ENCODE data around the gene EEPD1.
"Not testable (repeated sequence)": the region's sequence is repeated elsewhere in the genome, so short reads cannot be mapped to it uniquely, and the experiment has no call there.

EEPD1 gene

DNA sequence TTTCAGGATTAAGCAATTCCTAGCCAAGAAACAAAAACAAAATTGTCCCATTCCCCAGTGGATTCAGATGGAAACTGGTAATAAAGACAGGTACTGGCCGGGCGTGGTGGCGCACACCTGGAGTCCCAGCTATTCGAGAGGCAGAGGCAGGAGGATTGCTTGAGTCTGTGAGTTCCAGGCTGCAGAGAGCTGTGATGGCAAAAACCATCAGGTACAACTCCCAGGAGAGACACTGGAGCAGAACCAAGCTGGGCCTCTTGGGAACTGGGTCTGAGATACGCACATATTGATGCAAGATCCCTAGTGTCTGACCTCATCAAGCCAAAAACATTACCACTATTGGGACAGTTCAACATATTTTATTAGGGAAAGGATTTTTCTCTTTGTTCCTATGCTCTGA is 152.6 kb downstream of the EEPD1 start:
- no peak for DNase-seq

DNA sequence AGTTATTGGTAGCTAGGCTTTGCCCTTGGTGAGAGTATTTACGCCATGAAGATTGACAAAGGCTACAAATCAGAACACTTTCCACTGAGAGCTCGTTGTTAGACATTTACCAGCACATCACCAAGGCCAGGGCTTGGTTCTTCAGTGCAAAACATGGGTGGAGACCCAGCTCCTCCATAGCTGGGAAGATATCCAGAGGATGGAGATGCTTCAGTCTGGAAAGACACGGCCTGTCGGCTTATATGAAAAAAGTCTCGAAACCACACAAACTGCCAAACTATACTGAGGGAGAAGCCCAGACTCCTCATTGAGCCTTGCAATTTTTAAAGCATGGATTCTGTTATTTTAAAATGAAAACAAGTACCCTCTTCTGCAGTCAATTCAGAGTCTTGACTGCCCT is 153.2 kb downstream of the EEPD1 start:
- DNase-seq = no peak

DNA sequence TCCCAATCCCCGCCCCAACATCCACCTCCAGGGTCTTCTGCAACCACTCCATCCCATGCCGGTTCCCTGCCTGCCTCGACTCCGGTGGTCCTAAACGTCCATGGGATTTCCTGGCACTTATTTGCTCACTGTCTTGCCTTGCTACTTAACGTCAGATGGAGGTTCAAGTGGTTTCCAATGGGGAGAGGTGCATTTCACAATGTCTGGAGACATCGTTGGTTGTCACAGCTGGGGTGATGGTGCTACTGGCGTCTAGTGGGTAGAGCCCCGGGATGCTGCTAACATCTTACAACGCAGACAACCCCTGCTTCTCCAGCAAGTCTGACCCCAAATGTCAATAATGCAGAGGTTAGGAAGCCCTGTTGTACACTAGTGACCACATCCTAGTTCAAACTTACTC is 153.7 kb downstream of the EEPD1 start:
- DNase-seq = no peak

DNA sequence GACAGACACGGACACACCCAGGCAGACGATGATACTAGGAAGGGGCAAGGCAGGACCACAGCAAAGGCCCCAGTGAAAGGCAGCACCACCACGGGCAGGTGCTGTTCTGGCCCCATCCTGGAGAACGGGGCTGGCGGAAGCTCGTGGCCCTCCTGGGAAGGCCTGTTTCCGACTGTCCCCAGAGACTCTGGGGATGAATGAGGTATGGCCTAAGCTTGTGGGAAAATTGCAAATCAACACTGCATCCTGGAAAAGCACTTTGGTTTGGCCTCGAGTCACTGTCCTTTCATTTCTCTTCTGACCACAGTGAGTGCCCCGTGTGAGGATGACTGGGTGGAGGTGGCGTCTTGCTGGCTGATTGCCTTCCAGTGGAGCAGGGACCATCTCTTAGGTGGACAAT is 155.0 kb downstream of the EEPD1 start:
- no peak for DNase-seq

DNA sequence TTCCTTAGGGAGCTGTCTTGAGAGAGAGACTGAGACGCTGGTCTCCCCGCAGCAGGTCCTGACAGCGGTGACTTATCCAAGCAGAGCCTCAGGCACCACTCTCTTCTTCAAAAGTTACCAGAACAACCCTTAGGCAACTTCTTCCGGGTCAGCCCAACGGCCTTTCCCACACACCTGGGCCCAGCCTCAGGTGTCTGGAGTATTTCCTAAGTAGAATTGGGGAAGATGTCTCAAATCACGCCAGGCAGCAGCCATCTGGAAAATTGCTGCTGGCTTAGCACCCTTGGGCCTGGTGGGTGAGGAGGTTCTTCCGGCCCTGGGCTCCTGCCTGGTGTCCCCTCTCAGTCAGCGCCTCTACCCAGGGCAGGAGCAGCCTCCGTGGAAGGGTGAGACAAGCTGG is 156.2 kb downstream of the EEPD1 start:
- DNase-seq = no peak

DNA sequence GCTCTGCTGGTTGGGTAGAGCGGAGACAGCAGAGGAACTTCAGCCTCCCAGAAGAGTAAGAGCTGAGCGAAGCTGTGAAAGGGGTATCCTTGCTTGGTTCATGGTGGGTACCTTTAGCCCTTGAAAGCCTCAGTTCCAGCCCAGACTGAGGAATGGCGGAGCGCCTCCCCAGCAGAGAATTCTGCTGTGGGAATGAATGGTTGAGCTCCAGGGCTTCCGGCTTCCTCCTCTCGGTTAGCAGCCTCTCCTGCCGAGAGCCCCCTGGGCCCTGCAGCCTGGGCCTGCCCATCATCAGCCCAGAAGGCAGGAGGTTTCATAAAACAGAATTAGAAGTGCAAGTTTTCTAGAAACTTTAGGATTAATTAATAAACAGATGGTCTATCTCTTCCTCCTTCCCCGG is 156.7 kb downstream of the EEPD1 start:
- no peak for DNase-seq

DNA sequence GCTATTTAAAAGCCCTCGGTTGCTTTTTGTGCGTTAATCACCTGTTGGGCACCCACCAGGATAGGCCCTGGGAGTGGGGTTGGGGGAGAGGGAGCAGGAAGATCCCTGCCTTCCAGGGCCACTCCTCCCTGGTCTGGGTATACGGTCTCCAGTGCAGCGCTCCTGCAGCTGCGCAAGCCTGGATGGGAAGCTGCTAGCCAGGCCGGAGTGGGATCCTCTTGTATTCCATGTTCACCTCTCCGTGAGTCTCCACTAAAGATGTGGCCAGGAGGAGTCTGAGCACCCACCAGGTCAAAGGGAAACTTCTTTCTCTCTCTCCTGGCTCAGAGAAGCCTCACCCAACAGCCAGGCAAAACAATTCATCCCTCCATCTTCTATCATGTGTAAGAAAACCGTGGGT is 157.8 kb downstream of the EEPD1 start:
- no peak for DNase-seq

DNA sequence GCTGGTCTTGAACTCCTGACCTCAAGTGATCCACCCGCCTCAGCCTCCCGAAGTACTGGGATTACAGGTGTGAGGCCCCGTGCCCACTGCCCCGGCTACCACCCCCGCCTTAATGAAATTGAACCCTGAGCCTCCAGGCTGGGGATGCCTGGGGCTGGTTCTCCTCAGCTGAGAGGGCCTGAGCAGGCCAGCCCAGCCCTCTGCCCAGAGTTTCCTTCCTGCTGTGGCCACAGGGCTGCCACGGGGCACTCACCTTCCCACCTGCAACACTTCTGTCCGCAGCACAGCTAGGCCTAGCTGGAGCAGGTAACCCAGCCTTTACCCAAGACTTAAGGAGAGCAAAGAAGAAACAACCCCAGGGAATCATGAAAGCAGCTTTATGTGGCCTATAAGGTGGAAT is 158.5 kb downstream of the EEPD1 start:
- no peak for DNase-seq

DNA sequence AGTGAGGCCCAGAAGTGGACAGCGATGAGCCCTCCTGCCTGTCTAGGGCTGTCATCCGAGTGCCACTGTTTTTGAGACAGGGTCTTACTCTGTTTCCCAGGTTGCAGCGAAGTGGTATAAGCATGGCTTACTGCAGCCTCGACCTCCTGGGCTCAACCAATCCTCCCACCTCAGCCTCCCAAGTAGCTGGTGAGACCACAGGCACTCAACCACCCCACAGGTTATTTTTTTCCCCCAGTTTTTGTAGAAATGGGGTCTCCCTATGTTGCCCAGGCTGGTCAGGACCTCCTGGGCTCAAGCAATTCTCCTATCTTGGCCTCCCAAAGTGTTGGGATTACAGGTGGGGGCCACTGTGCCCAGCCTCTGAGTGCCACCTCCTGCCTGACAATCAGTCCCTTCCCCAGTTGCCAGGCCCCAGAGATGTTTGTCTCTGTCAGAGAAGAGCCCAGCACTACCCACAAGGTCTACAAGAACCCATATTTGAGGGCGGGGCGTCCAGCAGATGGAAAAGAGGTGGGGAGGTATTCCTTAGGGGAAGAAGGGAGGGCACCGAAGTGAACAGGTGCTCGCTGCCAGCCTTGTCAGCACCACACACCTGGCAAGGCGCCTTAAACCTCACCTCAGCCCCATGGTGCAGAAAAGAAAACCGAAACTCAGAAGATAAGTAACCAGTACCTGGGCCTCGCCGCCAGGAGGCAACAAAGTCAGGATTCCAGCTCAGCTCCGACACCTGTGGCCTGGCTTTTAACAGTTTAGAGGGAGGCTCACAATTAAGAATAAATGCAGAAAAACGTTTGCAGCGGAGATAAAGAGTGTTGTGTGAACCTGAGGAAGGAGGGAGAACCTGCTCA is 159.2 kb downstream of the EEPD1 start:
- no peak for DNase-seq

DNA sequence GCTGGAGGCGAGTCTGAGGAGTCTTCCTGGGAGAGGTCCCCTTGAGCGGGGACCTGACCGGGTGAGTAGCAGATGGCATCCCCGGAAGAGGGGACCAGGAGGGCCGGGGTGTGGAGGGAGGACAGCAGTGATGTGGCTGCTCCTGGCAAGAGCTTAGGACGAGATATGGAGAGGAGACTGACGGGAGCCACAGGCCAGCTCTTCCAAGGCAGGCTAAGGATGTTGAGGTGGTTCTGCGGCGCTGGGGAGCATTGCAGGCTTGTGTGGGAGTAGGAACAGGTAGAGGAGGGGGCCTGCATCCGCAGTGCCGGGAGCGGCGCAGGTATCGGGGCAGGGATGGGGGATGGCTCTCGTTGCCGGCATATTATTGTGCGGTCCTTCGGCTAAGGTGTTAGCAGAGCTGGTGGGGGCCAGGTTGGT is 159.9 kb downstream of the EEPD1 start:
- DNase-seq = no peak

DNA sequence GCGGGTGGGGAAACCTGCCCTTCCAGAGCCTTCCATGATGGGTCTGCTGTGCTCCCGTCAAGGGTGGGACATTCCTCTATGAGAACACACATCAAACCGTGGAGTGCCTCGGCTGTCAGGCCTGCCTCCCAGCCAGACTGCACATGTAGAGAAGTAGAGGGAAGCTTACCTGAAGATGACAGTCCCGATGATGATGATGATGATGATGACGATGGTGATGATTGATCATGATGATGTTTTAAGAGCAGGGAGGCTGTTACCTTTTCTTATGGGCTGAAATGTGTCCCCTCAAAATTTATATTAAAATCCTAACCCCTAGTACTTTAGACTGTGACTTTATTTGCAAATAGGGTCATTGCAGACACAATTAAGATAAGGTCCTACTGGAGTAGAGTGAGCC is 160.6 kb downstream of the EEPD1 start:
- DNase-seq = no peak

DNA sequence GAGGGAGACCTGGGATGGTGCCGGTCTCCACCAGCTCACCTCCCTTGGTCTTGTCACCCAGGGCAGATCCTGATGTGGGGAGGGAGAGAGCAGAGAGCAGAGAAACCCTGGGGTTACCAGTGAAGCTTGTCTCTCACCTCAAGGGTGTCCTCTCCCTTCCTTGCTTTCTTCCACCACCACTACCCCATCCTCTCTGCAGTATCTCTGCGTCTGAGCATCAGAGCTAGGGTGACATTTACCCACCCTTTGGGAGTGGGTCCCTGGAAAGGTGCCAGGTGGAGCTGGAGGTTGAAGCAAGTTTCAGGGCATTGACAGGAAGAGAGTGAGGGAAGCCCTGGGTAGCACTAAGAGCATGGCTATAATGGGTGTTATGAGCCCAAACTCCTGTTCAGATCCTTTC is 161.4 kb downstream of the EEPD1 start:
- DNase-seq = no peak

DNA sequence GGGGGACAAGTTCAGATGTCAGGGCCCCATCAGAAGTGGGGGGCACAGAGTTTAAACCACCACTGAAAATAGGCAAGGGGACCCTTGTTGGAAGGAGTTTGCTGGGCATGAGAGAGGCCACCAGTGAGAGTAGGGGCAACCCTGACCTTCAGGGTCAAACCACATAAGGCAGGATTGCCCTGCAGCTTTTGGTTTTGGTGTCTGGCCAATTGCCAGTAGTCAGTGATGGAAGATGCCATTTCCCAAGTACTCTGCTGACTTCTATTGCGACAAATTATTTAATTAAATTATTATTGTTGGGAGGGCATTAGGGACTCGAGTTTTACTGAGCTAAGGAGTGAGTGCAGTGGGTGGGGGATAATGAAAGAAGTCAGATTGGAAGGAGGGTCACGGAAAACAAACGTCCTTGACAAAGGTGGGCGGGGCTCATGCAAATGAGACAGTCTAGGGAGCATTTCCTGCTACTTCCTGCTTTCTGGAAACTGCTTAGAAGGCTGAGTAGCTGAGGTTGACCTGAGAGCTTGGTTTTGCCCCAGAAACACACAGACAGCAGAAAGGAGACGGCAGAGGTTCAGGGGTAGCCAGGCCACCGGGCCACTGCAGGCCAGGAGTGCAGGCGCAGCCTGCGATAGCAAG is 162.4 kb downstream of the EEPD1 start:
- DNase-seq = no peak

DNA sequence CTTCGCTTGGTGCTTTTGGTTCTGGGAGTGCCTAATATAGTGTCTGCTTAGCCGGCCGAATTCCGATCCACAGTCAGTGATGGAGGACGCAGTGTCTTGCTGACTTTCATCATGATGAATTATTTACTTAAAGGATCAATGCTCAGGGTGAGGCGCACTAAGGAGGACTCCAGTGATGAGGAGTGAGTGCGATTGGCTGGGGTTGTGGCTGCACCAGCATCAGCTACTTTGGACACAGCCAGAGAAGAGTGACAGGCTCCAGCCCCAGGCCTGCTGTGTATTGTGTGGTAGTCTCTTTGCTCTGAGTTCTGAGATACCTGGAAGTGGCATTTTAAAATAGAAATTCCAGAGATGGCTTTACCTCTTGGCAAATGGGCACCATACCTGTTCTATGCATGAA is 163.3 kb downstream of the EEPD1 start:
- DNase-seq = no peak

DNA sequence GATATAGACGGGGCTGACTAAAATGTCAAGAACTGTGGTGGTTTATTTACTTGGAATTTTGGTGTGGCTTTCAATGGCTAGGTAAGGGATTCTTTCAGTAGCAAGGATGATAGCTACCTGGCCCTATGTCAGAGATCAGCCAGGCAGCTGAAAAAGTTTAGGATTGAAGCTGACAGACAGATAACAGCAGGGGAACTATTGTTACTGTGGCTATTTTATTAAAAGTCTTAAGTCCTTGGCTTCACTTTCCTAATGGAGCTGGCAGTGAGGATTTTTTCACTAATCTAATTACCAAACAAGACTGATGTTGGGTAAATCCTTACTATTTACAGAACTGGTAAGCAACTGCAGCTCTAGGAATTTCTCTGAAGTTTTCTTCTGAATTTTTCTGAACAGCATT is 164.2 kb downstream of the EEPD1 start:
- DNase-seq = no peak

DNA sequence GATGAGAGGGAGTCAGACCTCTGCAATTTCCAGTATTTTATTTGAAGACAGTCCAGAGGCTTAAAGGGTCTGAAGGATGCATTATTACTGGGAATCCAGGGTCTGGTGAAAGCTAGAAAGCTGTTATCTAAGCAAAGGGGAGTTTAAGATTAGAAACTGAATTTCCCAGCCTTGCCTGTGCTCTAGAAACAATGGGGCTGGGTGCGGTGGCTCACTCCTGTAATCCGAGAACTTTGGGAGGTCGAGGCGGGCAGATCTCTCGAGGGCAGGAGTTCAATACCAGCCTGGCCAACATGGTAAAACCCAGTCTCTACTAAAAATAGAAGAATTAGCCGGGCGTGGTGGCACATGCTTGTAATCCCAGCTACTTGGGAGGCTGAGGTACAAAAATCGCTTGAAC is 165.1 kb downstream of the EEPD1 start:
- no peak for DNase-seq

DNA sequence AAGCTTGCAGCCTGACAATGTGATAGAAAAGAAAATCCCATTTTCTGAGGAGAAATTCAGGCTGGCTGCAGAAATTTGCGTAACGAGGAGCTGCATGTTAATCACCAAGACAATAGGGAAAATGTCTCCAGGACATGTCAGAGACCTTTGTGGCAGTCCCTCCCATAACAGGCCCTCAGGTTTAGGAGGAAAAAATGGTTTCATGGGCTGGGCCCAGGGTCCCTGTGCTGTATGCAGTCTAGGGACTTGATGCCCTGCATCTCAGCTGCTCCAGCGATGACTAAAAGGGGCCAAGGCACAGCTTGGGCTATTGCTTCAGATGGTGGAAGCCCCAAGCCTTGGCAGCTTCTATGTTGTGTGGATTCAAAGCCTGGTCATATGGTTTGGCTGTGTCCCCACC is 168.2 kb downstream of the EEPD1 start:
- DNase-seq = not testable (repeated sequence)

DNA sequence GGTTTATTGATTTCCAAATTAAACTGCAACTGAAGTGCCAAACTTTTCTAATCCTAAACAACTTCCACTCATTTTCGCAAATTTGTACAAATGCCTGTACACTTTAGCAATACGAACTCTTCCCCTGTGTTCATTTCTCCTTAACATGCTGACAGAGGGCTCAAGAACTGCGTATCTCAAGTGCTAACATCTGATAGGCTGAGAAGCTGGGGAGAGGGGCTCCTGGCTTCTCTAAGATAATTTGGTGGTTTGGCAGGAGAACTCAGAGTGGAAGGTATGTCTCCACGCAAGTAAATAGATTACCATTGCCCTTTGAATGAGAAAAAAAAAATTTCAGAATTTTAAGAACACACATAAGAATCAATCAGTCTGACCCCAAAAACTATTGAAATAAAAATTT is 183.3 kb downstream of the EEPD1 start:
- no peak for DNase-seq

DNA sequence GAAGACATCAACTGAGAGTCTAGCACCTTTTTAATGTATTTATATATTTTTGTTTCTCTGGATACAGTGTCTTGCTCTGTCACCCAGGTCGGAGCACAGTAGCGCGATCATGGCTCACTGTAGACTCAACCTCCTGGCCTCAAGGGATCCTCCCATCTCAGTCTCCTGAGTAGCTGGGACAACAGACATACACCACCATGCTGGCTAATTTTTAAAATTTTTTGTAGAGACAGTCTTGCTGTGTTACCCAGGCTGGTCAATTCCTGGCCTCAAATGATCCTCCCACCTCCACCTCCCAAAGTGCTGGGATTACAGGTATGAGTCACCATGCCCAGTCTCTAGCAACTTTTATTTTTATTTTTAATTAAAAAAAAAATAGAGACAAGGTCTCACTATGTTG is 185.2 kb downstream of the EEPD1 start:
- no peak for DNase-seq

DNA sequence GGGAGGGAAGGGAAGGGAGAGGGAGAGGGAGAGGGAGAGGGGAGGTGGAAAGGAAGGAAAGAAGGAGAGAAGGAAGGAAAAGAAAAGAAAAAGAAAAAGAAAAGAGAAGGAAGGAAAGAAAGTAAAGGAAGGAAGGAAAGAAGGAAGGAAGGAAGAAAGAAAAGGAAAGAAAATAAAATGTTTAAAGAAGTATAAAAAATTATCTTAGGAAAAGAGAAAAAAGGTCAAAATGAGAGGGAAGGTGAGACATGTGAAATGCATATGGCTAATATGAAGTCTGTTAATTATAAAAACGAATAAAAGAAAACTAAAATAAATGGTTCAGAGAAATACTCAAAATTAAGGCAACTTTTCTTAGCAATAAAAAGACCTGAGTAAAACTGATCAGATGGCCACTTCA is 190.5 kb downstream of the EEPD1 start:
- no peak for DNase-seq

DNA sequence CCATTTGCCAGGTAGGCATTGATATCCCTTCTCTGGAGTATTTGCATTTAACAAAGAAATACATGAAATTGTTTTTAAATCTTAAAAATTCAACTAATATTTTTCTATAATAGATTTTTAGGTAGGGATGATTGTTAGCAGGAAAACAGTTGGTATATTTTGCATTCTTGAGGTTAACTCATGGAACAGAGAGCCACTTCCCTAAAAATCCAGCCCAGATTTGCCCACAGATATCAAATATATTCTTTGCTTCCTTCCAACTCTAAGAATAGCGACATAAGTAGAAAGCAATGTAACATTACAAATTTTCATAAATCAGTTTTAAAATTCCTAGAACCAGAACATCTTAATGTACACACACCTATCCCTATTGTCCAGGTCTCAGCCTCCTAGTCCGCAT is 191.6 kb downstream of the EEPD1 start:
- no peak for DNase-seq

DNA sequence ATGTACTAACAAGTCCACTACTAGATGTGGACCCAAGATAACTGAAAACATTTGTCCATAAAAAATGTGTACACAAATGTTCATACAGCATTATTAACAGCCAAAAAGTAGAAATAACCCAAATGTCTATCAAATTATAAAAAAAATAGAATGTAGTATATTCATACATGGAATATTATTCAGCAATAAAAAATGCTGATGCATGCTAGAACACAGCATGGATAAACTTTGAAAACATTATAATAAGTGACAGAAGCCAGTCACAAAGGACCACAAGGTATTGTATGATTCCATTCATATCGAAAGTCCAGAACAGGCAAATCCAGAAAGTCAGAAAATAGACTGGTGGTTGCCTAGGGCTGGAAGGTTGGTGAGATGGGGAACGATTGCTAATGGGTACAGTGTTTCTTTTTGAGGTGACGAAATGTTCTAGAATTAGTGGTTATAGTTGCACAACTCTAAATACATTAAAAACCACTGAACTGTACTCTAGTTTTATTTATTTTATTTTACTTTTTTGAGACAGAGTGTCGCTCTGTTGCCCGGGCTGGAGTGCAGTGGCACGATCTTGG is 193.3 kb downstream of the EEPD1 start:
- DNase-seq = no peak

DNA sequence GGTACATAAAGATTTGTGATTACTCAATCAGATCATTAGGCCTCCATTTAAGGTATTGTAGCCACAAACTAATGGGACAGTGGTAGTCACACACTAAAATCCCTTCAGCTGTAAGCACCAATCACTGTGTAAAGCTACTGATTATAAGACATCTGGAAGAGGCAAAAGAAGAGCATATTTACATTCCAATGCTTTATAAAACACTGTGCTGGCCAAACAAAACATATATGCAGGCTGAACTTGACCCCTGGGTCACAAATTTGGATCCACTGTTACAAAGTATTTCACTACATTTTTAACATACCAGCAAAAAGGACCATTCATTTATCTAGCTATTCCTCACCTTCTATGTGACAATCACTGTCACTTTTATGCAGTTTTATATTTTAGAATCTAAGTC is 195.2 kb downstream of the EEPD1 start:
- DNase-seq = no peak

DNA sequence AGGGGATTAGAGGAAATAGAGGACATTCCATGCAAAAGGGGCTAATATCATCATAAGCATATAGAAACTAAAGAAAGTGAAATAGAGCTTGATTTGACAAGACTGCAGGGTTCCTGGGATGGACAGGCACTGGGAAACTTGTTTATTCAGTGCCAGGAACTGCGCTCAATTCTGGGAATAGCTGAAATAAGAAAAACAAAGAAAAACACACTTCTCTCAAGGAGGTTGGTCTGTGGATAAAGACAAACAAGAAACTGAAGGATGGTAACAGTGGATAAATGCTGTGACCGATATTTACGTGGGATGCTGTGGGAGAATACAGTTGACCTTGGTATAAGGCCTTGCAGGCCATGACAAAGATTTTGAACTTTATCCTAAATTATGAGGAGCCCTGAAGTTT is 195.7 kb downstream of the EEPD1 start:
- no peak for DNase-seq

DNA sequence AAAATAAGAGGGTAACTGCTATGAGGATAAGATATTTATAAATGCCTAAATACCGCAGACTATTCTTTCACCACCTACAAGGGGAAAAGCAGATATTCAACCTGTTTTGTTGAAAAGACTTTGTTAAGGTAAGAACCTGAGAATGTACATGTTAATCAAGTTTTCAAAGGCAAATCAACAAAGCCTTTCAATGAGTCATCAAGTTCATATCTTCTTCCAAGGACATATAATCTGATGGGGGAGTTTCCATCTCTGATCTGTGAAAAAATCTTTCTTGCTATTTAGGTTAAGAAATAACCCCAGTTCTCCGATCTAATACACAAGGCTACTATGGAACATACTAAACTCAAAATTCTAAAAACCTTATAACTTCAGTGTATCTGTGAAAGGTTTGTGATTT is 196.6 kb downstream of the EEPD1 start:
- no peak for DNase-seq
